Gastrocnemius medialis (tissue), 4 donors: ENCODE measurements around the gene SPACA6.

Source experiments
- POLR2A ChIP-seq, 2 donors: fragments of 450-650 bp; IDR thresholded peaks; one replicate each; pipeline ENCODE4 v1.6.1; 2017; ENCODE audit warnings: antibody characterized with exemption in 2 of 2, mild to moderate bottlenecking in 2 of 2, moderate library complexity in 2 of 2
- TF ChIP-seq, protein P1 (sequence below), 5 experiments: fragments of 450-650 bp in 3 of 5; fragments of 200-600 bp in 2 of 5; sonication (generic) in 2 of 5; IDR thresholded peaks in 4 of 5; conservative IDR thresholded peaks in 1 of 5; 1 replicate in 4 of 5; 2 replicates in 1 of 5; pipeline ENCODE4 v1.5.1; 2016 to 2019; ENCODE audit warnings: antibody characterized with exemption in 5 of 5, mild to moderate bottlenecking in 3 of 5, moderate library complexity in 3 of 5

DNA sequence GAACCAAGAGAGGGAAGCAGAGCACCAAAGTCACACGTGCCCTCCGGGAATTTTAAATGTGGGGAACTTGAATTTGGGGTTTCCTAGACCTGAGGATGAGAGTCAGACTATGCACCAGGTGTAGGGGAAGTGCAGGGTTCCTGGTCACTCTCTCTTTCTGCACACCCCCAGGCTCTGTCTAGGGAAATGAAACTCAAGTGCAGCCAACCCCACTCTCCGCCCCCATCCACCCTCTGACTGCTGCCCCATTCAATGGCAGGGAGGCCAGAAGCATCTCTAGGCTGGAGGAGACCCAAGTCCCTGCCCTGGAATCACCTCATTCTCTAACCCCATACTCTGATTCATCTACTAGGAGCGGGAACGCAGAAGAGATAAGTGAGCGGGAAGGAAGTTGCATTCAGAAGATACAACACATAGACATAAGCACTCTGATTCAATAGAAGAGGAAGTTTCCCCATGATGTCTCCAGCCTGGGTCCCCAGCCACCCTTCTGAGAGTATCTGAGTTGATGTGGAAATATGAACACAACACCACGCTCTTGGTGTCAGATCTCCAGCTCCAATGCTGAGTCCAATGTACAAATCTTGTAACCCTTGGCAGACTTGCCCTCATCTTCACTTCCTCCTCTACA is 41.8 kb upstream of the SPACA6 start:
- TF ChIP-seq, protein P1, sequence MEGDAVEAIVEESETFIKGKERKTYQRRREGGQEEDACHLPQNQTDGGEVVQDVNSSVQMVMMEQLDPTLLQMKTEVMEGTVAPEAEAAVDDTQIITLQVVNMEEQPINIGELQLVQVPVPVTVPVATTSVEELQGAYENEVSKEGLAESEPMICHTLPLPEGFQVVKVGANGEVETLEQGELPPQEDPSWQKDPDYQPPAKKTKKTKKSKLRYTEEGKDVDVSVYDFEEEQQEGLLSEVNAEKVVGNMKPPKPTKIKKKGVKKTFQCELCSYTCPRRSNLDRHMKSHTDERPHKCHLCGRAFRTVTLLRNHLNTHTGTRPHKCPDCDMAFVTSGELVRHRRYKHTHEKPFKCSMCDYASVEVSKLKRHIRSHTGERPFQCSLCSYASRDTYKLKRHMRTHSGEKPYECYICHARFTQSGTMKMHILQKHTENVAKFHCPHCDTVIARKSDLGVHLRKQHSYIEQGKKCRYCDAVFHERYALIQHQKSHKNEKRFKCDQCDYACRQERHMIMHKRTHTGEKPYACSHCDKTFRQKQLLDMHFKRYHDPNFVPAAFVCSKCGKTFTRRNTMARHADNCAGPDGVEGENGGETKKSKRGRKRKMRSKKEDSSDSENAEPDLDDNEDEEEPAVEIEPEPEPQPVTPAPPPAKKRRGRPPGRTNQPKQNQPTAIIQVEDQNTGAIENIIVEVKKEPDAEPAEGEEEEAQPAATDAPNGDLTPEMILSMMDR (IDR thresholded peaks at IDR 0.05 in 4 of 5, conservative IDR thresholded peaks at IDR 0.05 in 1 of 5), result no peak
- no peak for TF ChIP-seq POLR2A (IDR thresholded peaks at IDR 0.05)
